Endothelial cell of umbilical vein (primary cell): ENCODE results near the gene JAGN1. TPM values are rescaled to one million over a fixed set of nuclear protein-coding genes. Genes with fewer than 3 reads are reported as not detected.

Experiments
- BruUV-seq: library from RNA; stranded (reverse); fragments of 400-500 nt; replicated peaks from 2 replicates; lab custom pipeline; 2021; lab: Mats Ljungman, UMichigan
- CTCF ChIA-PET: fragments of 300-600, 350-600 bp; sonication (Branson Sonifier 250); formaldehyde crosslinking; loops from one replicate; lab custom pipeline; 2021; ENCODE audit warnings: antibody characterized with exemption, inconsistent platforms; lab: Charles Lee
- POLR2A ChIA-PET: fragments of 300-600, 350-600 bp; sonication (Branson Sonifier 250); formaldehyde crosslinking; loops from one replicate; lab custom pipeline; 2021; ENCODE audit warnings: antibody characterized with exemption, inconsistent platforms; lab: Charles Lee
- DNase-seq: peaks from one replicate; pipeline ENCODE4 v3.0.0-alpha.2; 2011; ENCODE audit warnings: low read depth, low spot score
- FAIRE-seq: peaks from 2 replicates; lab custom pipeline; 2011; peaks lifted over from hg19 to GRCh38; lab: Jason Lieb, UNC
- H2AFZ ChIP-seq: 2 replicates; pipeline ENCODE4 v1.6.0; 2012; ENCODE audit warnings: low read depth, low read length, control low read depth, inconsistent platforms
- H3K27ac ChIP-seq: 2 replicates; pipeline ENCODE4 v1.5.1; 2011; ENCODE audit warnings: low read depth, mild to moderate bottlenecking, control low read depth, low read length, moderate library complexity; ENCODE audit not compliant: insufficient read depth
- H3K27me3 ChIP-seq, 2 experiments: 2 replicates each; pipeline versions ENCODE4 v1.6.0 to v1.6.1; 2011; ENCODE audit warnings: low read length in 2 of 2, mixed read lengths in 1 of 2; ENCODE audit not compliant: control insufficient read depth in 2 of 2, insufficient read depth in 2 of 2
- H3K36me3 ChIP-seq, 2 experiments: 2 replicates in 1 of 2; 3 replicates in 1 of 2; pipeline ENCODE4 v1.5.1; 2011; ENCODE audit warnings: low read length in 2 of 2, mild to moderate bottlenecking in 1 of 2, moderate library complexity in 1 of 2; ENCODE audit not compliant: control insufficient read depth in 2 of 2, insufficient read depth in 2 of 2; ENCODE audit errors: extremely low read depth in 1 of 2
- H3K4me1 ChIP-seq: 3 replicates; pipeline ENCODE4 v1.5.1; 2011; ENCODE audit warnings: mild to moderate bottlenecking, low read length; ENCODE audit not compliant: control insufficient read depth, insufficient read depth; ENCODE audit errors: extremely low read depth
- H3K4me2 ChIP-seq: 2 replicates; pipeline ENCODE4 v1.6.1; 2011; ENCODE audit warnings: low read length, control low read depth, mixed read lengths; ENCODE audit not compliant: insufficient read depth
- H3K4me3 ChIP-seq, 3 experiments: fragments of 200-600 bp in 1 of 3; sonication (generic), shearing (Covaris generic) in 1 of 3; replicated peaks in 1 of 3; 2 replicates each; pipeline ENCODE4 v1.5.1; 2011 to 2016; ENCODE audit warnings: control low read depth in 3 of 3, low read length in 3 of 3, mild to moderate bottlenecking in 2 of 3, inconsistent platforms in 1 of 3, low read depth in 1 of 3, moderate library complexity in 1 of 3; ENCODE audit not compliant: insufficient read depth in 1 of 3
- H3K79me2 ChIP-seq: 2 replicates; pipeline ENCODE4 v1.6.0; 2012; ENCODE audit warnings: low read length, inconsistent platforms; ENCODE audit not compliant: control insufficient read depth, insufficient read depth
- H3K9ac ChIP-seq: replicated peaks from 2 replicates; pipeline ENCODE3; 2011; ENCODE audit warnings: low read length, control low read depth; ENCODE audit not compliant: insufficient read depth; ENCODE audit errors: extremely low read depth
- H3K9me1 ChIP-seq: replicated peaks from 3 replicates; pipeline ENCODE4 v1.6.0; 2011; ENCODE audit warnings: mild to moderate bottlenecking, low read length; ENCODE audit not compliant: control insufficient read depth, insufficient read depth; ENCODE audit errors: extremely low read depth
- H3K9me3 ChIP-seq: replicated peaks from 2 replicates; pipeline ENCODE4 v1.5.1; 2012; ENCODE audit warnings: low read length, inconsistent platforms; ENCODE audit not compliant: control insufficient read depth, insufficient read depth
- H4K20me1 ChIP-seq: replicated peaks from 2 replicates; pipeline ENCODE3; 2011; ENCODE audit warnings: mild to moderate bottlenecking, low read length; ENCODE audit not compliant: control insufficient read depth, insufficient read depth; ENCODE audit errors: extremely low read depth
- EZH2 ChIP-seq: IDR thresholded peaks from 2 replicates; pipeline ENCODE4 v1.6.1; 2012; ENCODE audit warnings: borderline replicate concordance, low read depth, mild to moderate bottlenecking, moderate library complexity, low read length, inconsistent platforms; ENCODE audit not compliant: severe bottlenecking
- FOS ChIP-seq: IDR thresholded peaks from 2 replicates; pipeline ENCODE4 v1.6.1; 2011; ENCODE audit warnings: mild to moderate bottlenecking, low read length, moderate library complexity, borderline replicate concordance; ENCODE audit not compliant: insufficient read depth
- GATA2 ChIP-seq: IDR thresholded peaks from 2 replicates; pipeline ENCODE4 v1.7.0; 2011; ENCODE audit warnings: low read depth, mild to moderate bottlenecking, moderate library complexity, mixed read lengths, low read length; ENCODE audit not compliant: insufficient read length, insufficient read depth
- MYC ChIP-seq: IDR thresholded peaks from one replicate; pipeline ENCODE4 v1.6.1; 2011; ENCODE audit warnings: mild to moderate bottlenecking, low read depth, low read length
- POLR2A ChIP-seq: IDR thresholded peaks from 2 replicates; pipeline ENCODE4 v1.6.1; 2012; ENCODE audit warnings: low read depth, mild to moderate bottlenecking, control low read depth, low read length
- POLR2AphosphoS5 ChIP-seq: IDR thresholded peaks from 2 replicates; pipeline ENCODE4 v1.6.1; 2012; ENCODE audit warnings: low read depth, mild to moderate bottlenecking, control low read depth, low read length, moderate library complexity; ENCODE audit not compliant: insufficient read depth
- dilution Hi-C: fragments of 300-500 bp; cut with MboI; formaldehyde crosslinking; loops from one replicate; pipeline ENCODE4 v1.15.0; 2019; ENCODE audit warnings: low sequenced_read_pairs; ENCODE audit not compliant: extremely low pct_ligation_motif_present
- intact Hi-C: fragments of 100-400 bp; cut with micrococcal nuclease; formaldehyde crosslinking; loops from one replicate; pipeline ENCODE4 v1.10.0; 2022
- polyA plus RNA-seq, 4 experiments: library from polyadenylated mRNA; depleted of rRNA in 3 of 4; stranded (reverse) in 3 of 4; unstranded in 1 of 4; fragments of >200 nt; gene quantifications; 2 replicates each; pipeline versions ENCODE4 v1.2.1 to v1.2.3, GENCODE V29; 2011 to 2012; ENCODE audit warnings: missing spikeins in 1 of 4
- total RNA-seq: library from RNA; stranded (reverse); gene quantifications from 2 replicates; pipeline ENCODE4 v1.2.3, GENCODE V29; 2021
- TF ChIP-seq, protein P1 (sequence below), 2 donors: IDR thresholded peaks; 1 replicate in 1 of 2; 2 replicates in 1 of 2; pipeline ENCODE4 v1.5.1; 2011; ENCODE audit warnings: low read length in 2 of 2, mild to moderate bottlenecking in 2 of 2, moderate library complexity in 2 of 2, control low read depth in 1 of 2, inconsistent platforms in 1 of 2, low read depth in 1 of 2; ENCODE audit not compliant: insufficient read depth in 1 of 2; ENCODE audit errors: extremely low read depth in 1 of 2
- TF ChIP-seq, protein P2 (sequence below): IDR thresholded peaks from 2 replicates; pipeline ENCODE4 v1.6.1; 2011; ENCODE audit not compliant: insufficient read depth, insufficient read length

The JAGN1 gene
- total and polyA plus RNA-seq, 2 donors (not counting 3 experiments of a cell fraction or from before 2014, with no cell fraction given), result 29.6 to 46.5 TPM

DNA sequence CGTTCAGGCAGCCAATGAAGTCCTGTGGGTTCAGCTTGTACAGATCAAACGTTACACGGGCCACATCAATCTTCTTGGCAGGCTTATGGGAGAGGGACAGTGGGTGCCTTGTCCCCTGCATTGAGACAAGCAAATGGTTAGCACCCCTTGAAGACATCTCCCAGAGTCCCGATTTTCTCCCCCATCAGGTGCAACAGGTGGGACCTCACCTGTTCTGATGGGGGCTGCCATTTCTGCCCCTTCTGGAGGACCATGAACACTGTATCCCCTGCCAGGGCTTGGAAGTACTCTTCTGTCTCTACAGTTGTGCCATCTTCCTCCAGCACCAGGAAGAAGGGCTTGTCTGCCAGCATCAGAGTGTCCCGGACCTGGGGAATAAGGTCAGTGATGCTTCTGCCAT lies 20.5 kb upstream of the JAGN1 start:
- Histone ChIP-seq H3K27ac (no peak overlapping the region), H3K9ac (no peak overlapping the region), H3K4me3 (no peak overlapping the region), H3K79me2 (no peaks in the 10 kb centered on the region), H2AFZ (no peak overlapping the region), H3K4me2 (no peak overlapping the region), H3K4me1 (no peaks in the 10 kb centered on the region), H4K20me1 (no peaks in the 10 kb centered on the region), H3K27me3 (no peaks in the 10 kb centered on the region), H3K36me3 (no peaks in the 10 kb centered on the region), H3K9me3 (no peaks in the 10 kb centered on the region), H3K9me1 (no peaks in the 10 kb centered on the region)
- TF ChIP-seq, protein P1, sequence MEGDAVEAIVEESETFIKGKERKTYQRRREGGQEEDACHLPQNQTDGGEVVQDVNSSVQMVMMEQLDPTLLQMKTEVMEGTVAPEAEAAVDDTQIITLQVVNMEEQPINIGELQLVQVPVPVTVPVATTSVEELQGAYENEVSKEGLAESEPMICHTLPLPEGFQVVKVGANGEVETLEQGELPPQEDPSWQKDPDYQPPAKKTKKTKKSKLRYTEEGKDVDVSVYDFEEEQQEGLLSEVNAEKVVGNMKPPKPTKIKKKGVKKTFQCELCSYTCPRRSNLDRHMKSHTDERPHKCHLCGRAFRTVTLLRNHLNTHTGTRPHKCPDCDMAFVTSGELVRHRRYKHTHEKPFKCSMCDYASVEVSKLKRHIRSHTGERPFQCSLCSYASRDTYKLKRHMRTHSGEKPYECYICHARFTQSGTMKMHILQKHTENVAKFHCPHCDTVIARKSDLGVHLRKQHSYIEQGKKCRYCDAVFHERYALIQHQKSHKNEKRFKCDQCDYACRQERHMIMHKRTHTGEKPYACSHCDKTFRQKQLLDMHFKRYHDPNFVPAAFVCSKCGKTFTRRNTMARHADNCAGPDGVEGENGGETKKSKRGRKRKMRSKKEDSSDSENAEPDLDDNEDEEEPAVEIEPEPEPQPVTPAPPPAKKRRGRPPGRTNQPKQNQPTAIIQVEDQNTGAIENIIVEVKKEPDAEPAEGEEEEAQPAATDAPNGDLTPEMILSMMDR (IDR thresholded peaks at IDR 0.05; ENCODE audit: extremely low read depth in 1 of 2, insufficient read depth in 1 of 2, low read depth in 1 of 2, low read length in 2 of 2), result no peak
- no peak for TF ChIP-seq FOS
- TF ChIP-seq MYC, result no peak
- intact Hi-C loops, result no loop called here
- ChIA-PET CTCF (interaction anchor here (1.3 kb wide), 1 partner anchor 14 kb away, joined by 4 read pairs; no protein-coding TSS in a partner anchor), POLR2A (no interaction called here)
- BruUV-seq, result no TSS peak
- dilution Hi-C loops, result no loop called here
- FAIRE-seq, result no peak
- DNase-seq, result no peak

DNA sequence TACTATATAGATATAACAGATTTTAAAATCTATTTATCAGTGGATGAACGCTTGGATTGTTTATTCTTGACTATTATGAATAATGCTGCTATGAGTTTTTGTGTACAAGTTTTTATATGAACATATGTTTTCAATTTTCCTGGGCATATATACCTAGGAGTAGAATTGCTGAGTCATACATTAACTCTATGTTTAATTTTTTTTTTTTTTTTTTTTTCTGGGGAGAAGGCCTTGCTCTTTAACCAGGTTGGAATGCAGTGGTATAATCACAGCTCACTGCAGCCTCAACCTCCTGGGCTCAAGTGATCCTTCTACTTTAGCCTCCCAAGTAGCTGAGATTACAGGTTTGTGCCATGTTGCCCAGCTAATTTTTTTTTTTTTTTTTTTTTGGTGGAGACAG lies 19.4 kb upstream of the JAGN1 start:
- FAIRE-seq (no peak), DNase-seq (no peak)
- Histone ChIP-seq H3K4me2 (no peak overlapping the region), H4K20me1 (no peaks in the 10 kb centered on the region), H3K27ac (no peak overlapping the region), H3K9me1 (no peaks in the 10 kb centered on the region), H3K4me3 (no peak overlapping the region), H3K36me3 (no peaks in the 10 kb centered on the region), H2AFZ (no peak overlapping the region), H3K9me3 (no peaks in the 10 kb centered on the region), H3K27me3 (no peaks in the 10 kb centered on the region), H3K79me2 (no peaks in the 10 kb centered on the region), H3K9ac (no peak overlapping the region), H3K4me1 (no peaks in the 10 kb centered on the region)
- dilution Hi-C loops, result no loop called here
- POLR2A ChIA-PET, result interaction anchor here (0.6 kb wide), 1 partner anchor 356 kb away, joined by 3 read pairs; no protein-coding TSS in a partner anchor
- intact Hi-C loops, result no loop called here
- TF ChIP-seq FOS (no peak), POLR2A (no peak), GATA2 (no peak), MYC (no peak), POLR2AphosphoS5 (no peak), EZH2 (no peak)
- TF ChIP-seq, protein P1 (IDR thresholded peaks at IDR 0.05; ENCODE audit: extremely low read depth in 1 of 2, insufficient read depth in 1 of 2, low read depth in 1 of 2, low read length in 2 of 2), result no peak
- TF ChIP-seq, protein P2, sequence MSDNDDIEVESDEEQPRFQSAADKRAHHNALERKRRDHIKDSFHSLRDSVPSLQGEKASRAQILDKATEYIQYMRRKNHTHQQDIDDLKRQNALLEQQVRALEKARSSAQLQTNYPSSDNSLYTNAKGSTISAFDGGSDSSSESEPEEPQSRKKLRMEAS, result no peak
- no TSS peak for BruUV-seq
- CTCF ChIA-PET, result no interaction called here
